Neural progenitor cell (in vitro differentiated cells): ENCODE measurements around the gene GPR183.

Experiments
- CTCF ChIP-seq: fragments of 200-600 bp; sonication (generic); IDR thresholded peaks from 2 replicates; pipeline ENCODE4 v1.5.1; 2017; ENCODE audit warnings: antibody characterized with exemption, mild to moderate bottlenecking
- EZH2 ChIP-seq: fragments of 200-600 bp; sonication (generic); IDR thresholded peaks from 2 replicates; pipeline ENCODE4 v1.6.1; 2017; ENCODE audit warnings: antibody characterized with exemption, mild to moderate bottlenecking, moderate library complexity

GRCh38 chr13:99329477-99329876 is 22.3 kb upstream of the GPR183 start:
- TF ChIP-seq CTCF (no peak), EZH2 (no peak)
